BLaER1 treated with 17β-estradiol and CSF1 and Interleukin-3, amounts not matched to agents 10 nM and 100 nM (cell line): ENCODE measurements around the gene SP3.

Experiments used
- H3K27ac ChIP-seq, 11 experiments: shearing (Covaris generic); formaldehyde crosslinking; 2 replicates each; pipeline ENCODE4 v1.8.1; 2022
- H3K27me3 ChIP-seq, 11 experiments: shearing (Covaris generic); formaldehyde crosslinking; 2 replicates each; pipeline ENCODE4 v1.8.1; 2022
- H3K36me3 ChIP-seq, 11 experiments: shearing (Covaris generic); formaldehyde crosslinking; 2 replicates each; pipeline ENCODE4 v1.8.1; 2022
- H3K4me1 ChIP-seq, 10 experiments: shearing (Covaris generic); formaldehyde crosslinking; 2 replicates each; pipeline ENCODE4 v1.8.1; 2022
- H3K4me2 ChIP-seq, 11 experiments: shearing (Covaris generic); formaldehyde crosslinking; 2 replicates each; pipeline ENCODE4 v1.8.1; 2022
- H3K4me3 ChIP-seq, 10 experiments: shearing (Covaris generic); formaldehyde crosslinking; 2 replicates each; pipeline ENCODE4 v1.8.1; 2022
- H3K9ac ChIP-seq, 11 experiments: shearing (Covaris generic); formaldehyde crosslinking; 2 replicates each; pipeline ENCODE4 v1.8.1; 2022
- H3K9me3 ChIP-seq, 11 experiments: shearing (Covaris generic); formaldehyde crosslinking; replicated peaks in 1 of 11; 2 replicates each; pipeline ENCODE4 v1.8.1; 2022
- H4K20me1 ChIP-seq, 11 experiments: shearing (Covaris generic); formaldehyde crosslinking; 2 replicates each; pipeline ENCODE4 v1.8.1; 2022
- Cebpa-rat ChIP-seq, 11 experiments: shearing (Covaris generic); IDR thresholded peaks; 2 replicates each; pipeline ENCODE4 v1.8.1; 2022

SP3 gene

DNA sequence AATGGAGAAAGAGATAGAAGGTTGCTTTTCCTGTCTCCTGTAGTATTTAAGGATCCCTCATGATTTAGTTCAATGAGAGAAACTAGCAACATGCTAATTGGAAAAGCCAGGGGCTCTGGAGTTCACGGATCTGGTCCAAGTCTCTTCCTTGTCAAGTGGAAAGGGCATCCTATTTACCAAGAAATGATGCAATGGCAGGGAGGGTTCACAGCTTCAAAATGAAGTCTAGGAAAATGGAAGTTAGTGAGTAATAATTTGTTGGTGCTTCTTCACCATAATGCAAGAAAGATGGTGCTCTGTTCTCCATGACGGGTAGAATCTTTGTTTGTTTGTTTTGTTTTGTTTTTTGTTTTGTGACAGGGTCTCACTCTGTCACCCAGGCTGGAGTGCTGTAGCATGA lies 34.6 kb upstream of the SP3 start:
- peak overlapping the region in 1 of 11 experiments; percentile 21; a peak in 1 of 22 replicates for H3K4me2 ChIP-seq
- H3K4me1 ChIP-seq: peaks cover 8 to 43% (median 18%) of the 10 kb centered on the region in 10 experiments; a peak in 18 of 20 replicates
- TF ChIP-seq Cebpa-rat (IDR thresholded peaks at IDR 0.05): no peak; a peak in 1 of 22 replicates
- H3K27me3 ChIP-seq: peaks cover 0 to 28% (median 0%) of the 10 kb centered on the region in 11 experiments; a peak in 7 of 22 replicates
- H3K9ac ChIP-seq: no peak overlapping the region
- no peaks in the 10 kb centered on the region for H4K20me1 ChIP-seq
- H3K4me3 ChIP-seq: no peak overlapping the region
- no peaks in the 10 kb centered on the region for H3K36me3 ChIP-seq
- peaks cover 0 to 13% (median 0%) of the 10 kb centered on the region in 11 experiments; a peak in 6 of 22 replicates for H3K9me3 ChIP-seq
- no peak overlapping the region; a peak in 1 of 22 replicates for H3K27ac ChIP-seq

DNA sequence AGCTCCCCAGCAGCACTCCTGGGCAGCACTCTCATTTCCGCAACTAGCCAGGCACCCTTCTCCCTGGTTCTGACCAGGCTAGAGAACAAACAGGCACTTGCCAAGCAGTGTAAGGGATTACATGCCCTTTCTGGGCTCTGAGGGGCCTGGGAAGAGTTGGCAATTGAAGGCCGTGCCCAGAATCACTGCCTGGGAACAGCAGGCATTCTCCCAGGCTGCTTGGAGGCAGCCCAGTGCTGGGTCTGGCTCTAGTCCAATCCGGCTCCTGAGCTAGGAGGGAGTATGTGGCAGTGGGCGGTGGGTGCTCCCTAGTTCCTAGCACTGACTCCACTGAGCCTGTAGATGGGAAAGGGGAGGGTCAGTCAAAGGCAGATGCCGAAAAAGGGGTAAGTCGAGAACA lies 34.1 kb upstream of the SP3 start:
- H3K36me3 ChIP-seq: no peaks in the 10 kb centered on the region
- H3K4me2 ChIP-seq: peak overlapping the region in 1 of 11 experiments; percentile 21; a peak in 1 of 22 replicates
- H3K27me3 ChIP-seq: peaks cover 0 to 24% (median 0%) of the 10 kb centered on the region in 11 experiments; a peak in 7 of 22 replicates
- no peaks in the 10 kb centered on the region for H4K20me1 ChIP-seq
- H3K9ac ChIP-seq: no peak overlapping the region
- H3K4me1 ChIP-seq: peaks cover 8 to 43% (median 18%) of the 10 kb centered on the region in 10 experiments; a peak in 18 of 20 replicates
- H3K9me3 ChIP-seq: peaks cover 0 to 16% (median 0%) of the 10 kb centered on the region in 11 experiments; a peak in 6 of 22 replicates
- H3K27ac ChIP-seq: peak overlapping the region in 1 of 11 experiments; percentile 1; a peak in 1 of 22 replicates
- TF ChIP-seq Cebpa-rat (IDR thresholded peaks at IDR 0.05): no peak
- H3K4me3 ChIP-seq: no peak overlapping the region

DNA sequence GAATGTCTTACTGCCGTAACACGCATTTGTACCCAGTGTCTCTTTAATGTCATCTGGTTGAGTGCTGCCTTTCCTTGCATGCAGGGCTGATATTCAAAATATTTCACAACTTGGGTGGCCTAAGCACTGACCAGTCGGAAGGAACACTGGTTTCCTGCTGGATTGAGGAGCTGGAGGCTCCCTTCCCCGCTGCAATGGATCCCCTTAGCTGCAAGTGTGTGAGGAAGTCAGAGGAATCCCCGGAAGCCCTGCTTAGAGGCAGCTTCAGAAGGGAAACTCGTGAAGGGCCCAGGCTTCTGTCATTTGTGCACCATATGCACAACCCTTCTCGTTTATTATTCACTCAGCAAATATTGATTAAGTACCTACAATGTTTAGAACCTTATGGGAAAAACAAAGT lies 33.2 kb upstream of the SP3 start:
- Histone ChIP-seq H3K4me3 (no peak overlapping the region), H3K36me3 (no peaks in the 10 kb centered on the region), H3K9me3 (peaks cover 0 to 16% (median 0%) of the 10 kb centered on the region in 11 experiments; a peak in 6 of 22 replicates), H3K4me1 (peaks cover 8 to 43% (median 18%) of the 10 kb centered on the region in 10 experiments; a peak in 18 of 20 replicates), H3K27me3 (peaks cover 0 to 15% (median 0%) of the 10 kb centered on the region in 11 experiments; a peak in 4 of 22 replicates), H3K4me2 (peak overlapping the region in 7 of 11 experiments; percentile 32 to 78 (median 46); a peak in 13 of 22 replicates), H3K9ac (no peak overlapping the region; a peak in 1 of 22 replicates), H3K27ac (peak overlapping the region in 10 of 11 experiments; percentile 44 to 70 (median 55); a peak in 13 of 22 replicates), H4K20me1 (no peaks in the 10 kb centered on the region)
- TF ChIP-seq Cebpa-rat (IDR thresholded peaks at IDR 0.05): no peak

DNA sequence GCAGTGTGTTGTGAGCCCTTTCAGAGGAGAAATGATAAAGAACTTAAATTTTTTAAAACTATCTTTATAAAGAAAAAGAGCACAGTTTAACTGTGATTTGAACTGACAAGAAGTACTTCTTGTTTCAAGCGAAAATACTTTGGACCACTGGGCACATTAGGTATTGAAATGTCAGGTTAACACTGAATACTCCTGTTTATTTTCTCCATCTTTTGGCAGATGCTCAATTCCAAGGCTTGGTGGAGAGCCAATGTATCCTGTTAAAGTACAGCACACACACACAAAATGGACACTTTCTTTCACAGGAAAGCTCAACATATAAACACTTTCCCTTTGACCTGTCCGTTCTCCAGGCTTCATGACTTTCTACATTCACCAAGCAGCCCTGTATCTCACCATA lies 32.6 kb upstream of the SP3 start:
- peaks cover 0 to 10% (median 0%) of the 10 kb centered on the region in 11 experiments; a peak in 1 of 22 replicates for H3K27me3 ChIP-seq
- peaks cover 8 to 43% (median 18%) of the 10 kb centered on the region in 10 experiments; a peak in 18 of 20 replicates for H3K4me1 ChIP-seq
- H3K9me3 ChIP-seq: peaks cover 0 to 16% (median 0%) of the 10 kb centered on the region in 11 experiments; a peak in 6 of 22 replicates
- no peak for TF ChIP-seq Cebpa-rat (IDR thresholded peaks at IDR 0.05)
- peak overlapping the region; percentile 8 to 78 (median 35); a peak in 17 of 22 replicates for H3K4me2 ChIP-seq
- H4K20me1 ChIP-seq: no peaks in the 10 kb centered on the region
- H3K4me3 ChIP-seq: no peak overlapping the region
- H3K9ac ChIP-seq: peak overlapping the region in 4 of 11 experiments; percentile 2 to 32 (median 8); a peak in 3 of 22 replicates
- peak overlapping the region; percentile 33 to 70 (median 54); a peak in 21 of 22 replicates for H3K27ac ChIP-seq
- H3K36me3 ChIP-seq: no peaks in the 10 kb centered on the region

DNA sequence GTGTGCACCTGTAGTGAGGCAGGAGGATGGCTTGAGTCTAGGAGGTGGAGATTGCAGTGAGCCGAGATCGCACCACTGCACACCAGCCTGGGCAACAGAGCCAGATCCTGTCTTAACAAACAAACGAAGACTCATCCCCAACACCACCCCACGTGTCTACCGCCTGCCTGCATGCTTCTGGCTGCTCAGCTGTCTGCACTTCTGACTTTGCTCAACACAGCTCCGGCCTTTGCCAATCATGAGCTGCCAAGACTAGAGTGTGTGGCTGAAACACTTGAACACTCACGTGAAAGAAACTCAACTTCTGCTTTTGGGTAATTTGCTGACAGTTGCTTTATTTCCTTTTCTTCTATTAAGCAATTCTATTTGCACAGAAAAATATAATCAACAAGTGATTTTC lies 32.1 kb upstream of the SP3 start:
- Histone ChIP-seq H3K9me3 (peaks cover 0 to 16% (median 0%) of the 10 kb centered on the region in 11 experiments; a peak in 6 of 22 replicates), H3K4me2 (peak overlapping the region; percentile 8 to 78 (median 35); a peak in 19 of 22 replicates), H3K4me3 (no peak overlapping the region), H3K9ac (no peak overlapping the region; a peak in 2 of 22 replicates), H4K20me1 (no peaks in the 10 kb centered on the region), H3K27me3 (peaks cover 0 to 10% (median 0%) of the 10 kb centered on the region in 11 experiments; a peak in 1 of 22 replicates), H3K36me3 (no peaks in the 10 kb centered on the region), H3K27ac (peak overlapping the region; percentile 44 to 72 (median 58); a peak in 21 of 22 replicates), H3K4me1 (peaks cover 8 to 43% (median 18%) of the 10 kb centered on the region in 10 experiments; a peak in 18 of 20 replicates)
- TF ChIP-seq Cebpa-rat (IDR thresholded peaks at IDR 0.05): peak; percentile 51 to 86 (median 71); a peak in 16 of 22 replicates

DNA sequence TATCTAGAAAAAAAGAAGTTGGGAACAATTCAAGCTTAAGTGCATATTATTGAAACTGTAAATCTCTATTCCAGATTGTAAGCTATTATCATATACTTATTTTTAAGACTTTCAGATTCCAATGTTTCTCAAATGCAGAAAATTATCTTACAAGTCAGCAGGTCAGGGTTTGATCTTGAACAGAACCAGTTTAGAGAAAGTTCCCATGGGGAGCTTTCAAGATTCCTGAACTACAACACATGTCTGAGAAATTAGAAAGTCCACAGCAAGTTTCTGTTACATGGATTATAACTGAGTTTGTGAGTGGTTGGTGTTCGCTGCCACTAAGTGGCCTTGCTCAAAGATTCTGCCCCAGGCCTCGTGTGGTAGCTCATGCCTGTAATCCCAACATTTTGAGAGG lies 31.6 kb upstream of the SP3 start:
- Histone ChIP-seq H3K4me3 (no peak overlapping the region), H3K4me1 (peaks cover 8 to 45% (median 18%) of the 10 kb centered on the region in 10 experiments; a peak in 18 of 20 replicates), H3K27me3 (peaks cover 0 to 10% (median 0%) of the 10 kb centered on the region in 11 experiments; a peak in 1 of 22 replicates), H3K4me2 (peak overlapping the region in 10 of 11 experiments; percentile 28 to 61 (median 36); a peak in 18 of 22 replicates), H3K36me3 (no peaks in the 10 kb centered on the region), H4K20me1 (no peaks in the 10 kb centered on the region), H3K27ac (peak overlapping the region; percentile 24 to 72 (median 58); a peak in 17 of 22 replicates), H3K9ac (no peak overlapping the region; a peak in 1 of 22 replicates), H3K9me3 (peaks cover 0 to 16% (median 0%) of the 10 kb centered on the region in 11 experiments; a peak in 6 of 22 replicates)
- no peak for TF ChIP-seq Cebpa-rat (IDR thresholded peaks at IDR 0.05)

DNA sequence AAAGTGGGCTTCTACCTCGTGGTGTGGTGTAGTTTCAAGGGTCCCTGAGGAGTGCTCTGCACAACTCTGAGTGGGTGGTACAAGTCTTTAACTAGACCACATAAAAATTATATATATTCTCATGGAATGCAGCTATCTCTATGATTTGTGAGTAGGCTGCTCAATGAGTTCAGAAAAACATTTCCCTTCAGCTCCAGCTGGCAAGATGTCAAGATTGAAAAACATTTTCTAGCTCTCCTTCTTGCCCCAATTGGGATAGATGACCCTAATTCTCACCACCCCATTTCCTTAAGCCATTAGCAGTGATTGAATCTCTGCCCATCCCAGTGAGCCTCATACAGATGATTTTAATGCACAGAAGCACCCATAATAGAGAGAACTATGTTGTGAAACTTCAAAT lies 28.3 kb upstream of the SP3 start:
- peaks cover 23 to 48% (median 35%) of the 10 kb centered on the region in 10 experiments for H3K4me1 ChIP-seq
- H3K4me2 ChIP-seq: no peak overlapping the region
- no peak for TF ChIP-seq Cebpa-rat (IDR thresholded peaks at IDR 0.05)
- H3K36me3 ChIP-seq: no peaks in the 10 kb centered on the region
- no peak overlapping the region for H3K4me3 ChIP-seq
- no peak overlapping the region for H3K27ac ChIP-seq
- H3K9me3 ChIP-seq: peaks cover 0 to 16% (median 0%) of the 10 kb centered on the region in 11 experiments; a peak in 6 of 22 replicates
- H4K20me1 ChIP-seq: no peaks in the 10 kb centered on the region
- no peaks in the 10 kb centered on the region for H3K27me3 ChIP-seq
- no peak overlapping the region for H3K9ac ChIP-seq

DNA sequence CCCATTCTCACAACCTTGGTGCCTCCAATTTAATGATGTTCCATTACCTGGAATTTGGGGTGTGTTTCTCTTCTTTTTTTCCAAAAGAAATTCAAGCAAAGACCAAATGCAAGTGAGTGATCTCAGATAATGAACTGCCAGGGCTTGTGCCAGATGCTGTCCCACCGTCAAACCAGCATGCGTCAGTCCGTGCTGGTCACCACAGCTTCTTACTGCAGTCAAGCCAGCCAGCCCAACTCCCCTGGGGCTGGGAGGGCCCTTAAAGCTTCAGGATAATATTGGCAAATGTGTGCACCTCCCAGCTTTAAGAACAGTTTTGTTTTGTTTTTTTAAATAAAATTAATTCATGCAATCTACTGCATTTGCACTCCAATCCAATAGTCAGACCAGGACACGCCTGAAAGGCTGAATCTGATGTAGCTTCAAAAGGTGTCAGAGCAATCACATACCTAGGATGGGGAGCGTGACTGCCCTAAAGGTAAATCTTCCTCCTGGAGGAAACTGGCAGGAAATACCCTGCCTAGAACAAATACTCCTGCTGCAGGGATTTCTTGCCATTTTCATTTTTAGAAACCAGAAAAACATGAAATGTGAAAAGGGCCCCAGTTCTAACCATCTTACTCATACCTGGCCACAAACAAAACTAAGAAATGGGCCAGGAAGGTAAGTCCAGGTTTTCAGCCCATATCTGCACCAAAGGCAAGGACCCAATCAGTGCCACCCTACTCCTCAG lies 26.8 kb upstream of the SP3 start:
- TF ChIP-seq Cebpa-rat (IDR thresholded peaks at IDR 0.05): no peak
- H3K9me3 ChIP-seq: peaks cover 0 to 14% (median 0%) of the 10 kb centered on the region in 11 experiments; a peak in 6 of 22 replicates
- H4K20me1 ChIP-seq: no peaks in the 10 kb centered on the region
- no peaks in the 10 kb centered on the region for H3K27me3 ChIP-seq
- H3K27ac ChIP-seq: no peak overlapping the region
- no peaks in the 10 kb centered on the region for H3K36me3 ChIP-seq
- 0 out of 22 replicates have a peak overlapping the region, but pooled peaks of 1 of the 11 experiments have one; percentile 17 for H3K4me2 ChIP-seq
- no peak overlapping the region for H3K9ac ChIP-seq
- H3K4me3 ChIP-seq: no peak overlapping the region
- peaks cover 12 to 43% (median 22%) of the 10 kb centered on the region in 10 experiments for H3K4me1 ChIP-seq
